ENCODE results near the gene AKT2.

- TF ChIP-seq CTCF (IDR thresholded peaks at IDR 0.05) (no peak), POLR2AphosphoS5 (IDR thresholded peaks at IDR 0.05) (no peak), POLR2A (IDR thresholded peaks at IDR 0.05) (no peak)
Measured at GRCh38 chr19:40284251-40284500, 969 bp downstream of the AKT2 start.

All from transverse colon (tissue), 4 donors.